Stimulated activated CD4-positive, alpha-beta T cell treated with anti-CD3 and anti-CD28 coated beads, TNF-alpha, amount 100 ng/mL, for 48 hours (primary cell): ENCODE results near the gene FYCO1.
"Not testable (repeated sequence)": the region's sequence is repeated elsewhere in the genome, so short reads cannot be mapped to it uniquely, and the experiment has no call there.

Source experiments
- DNase-seq, 3 donors: peaks; one replicate each; pipeline ENCODE4 v3.0.0-alpha.2; 2020; ENCODE audit warnings: low read depth in 3 of 3

FYCO1 gene

GRCh38 chr3:46010519-46011113, 15.0 kb upstream of the FYCO1 start:
- DNase-seq, result no peak

- no peak for DNase-seq
These were observed 12.4 kb upstream of the FYCO1 start for GRCh38 chr3:46008058-46008457.

GRCh38 chr3:46007280-46007679, 11.7 kb upstream of the FYCO1 start:
- no peak for DNase-seq

- no peak for DNase-seq
These were observed 10.8 kb upstream of the FYCO1 start for GRCh38 chr3:46006238-46007032.

GRCh38 chr3:46003706-46004105, 8.1 kb upstream of the FYCO1 start:
- DNase-seq, result not testable (repeated sequence)

- no peak for DNase-seq
These were observed 5.6 kb upstream of the FYCO1 start for GRCh38 chr3:46001178-46001577.

- no peak for DNase-seq
These were observed 2.3 kb upstream of the FYCO1 start for GRCh38 chr3:45997942-45998341.

GRCh38 chr3:45997499-45997898, 1.9 kb upstream of the FYCO1 start:
- not testable (repeated sequence) for DNase-seq

GRCh38 chr3:45994419-45995235, 997 bp downstream of the FYCO1 start:
- no peak for DNase-seq

- DNase-seq, result no peak
These were observed 2.1 kb downstream of the FYCO1 start for GRCh38 chr3:45993421-45994027.

- DNase-seq, result no peak
These were observed 2.8 kb downstream of the FYCO1 start for GRCh38 chr3:45992821-45993221.

GRCh38 chr3:45992133-45992729, 3.4 kb downstream of the FYCO1 start:
- DNase-seq, result no peak

- no peak for DNase-seq
These were observed 4.3 kb downstream of the FYCO1 start for GRCh38 chr3:45991341-45991740.

- DNase-seq, result no peak
These were observed 5.4 kb downstream of the FYCO1 start for GRCh38 chr3:45990181-45990580.

- no peak for DNase-seq
These were observed 6.8 kb downstream of the FYCO1 start for GRCh38 chr3:45988804-45989203.

GRCh38 chr3:45988362-45988761, 7.3 kb downstream of the FYCO1 start:
- no peak for DNase-seq

- no peak for DNase-seq
These were observed 8.0 kb downstream of the FYCO1 start for GRCh38 chr3:45987368-45988291.

GRCh38 chr3:45986303-45986982, 9.2 kb downstream of the FYCO1 start:
- no peak for DNase-seq

GRCh38 chr3:45985532-45986302, 9.9 kb downstream of the FYCO1 start:
- DNase-seq, result no peak
